Prostate gland (tissue), 2 donors: ENCODE results near the gene CNTN3. TPM values are rescaled to one million over a fixed set of nuclear protein-coding genes. Genes with fewer than 3 reads are reported as not detected.
A peak's percentile ranks its signal among the peaks of the same experiment; 100 is the strongest.

ENCODE experiments used
- DNase-seq: peaks from one replicate; pipeline ENCODE4 v3.0.0-alpha.2; 2019; ENCODE audit warnings: low spot score
- H3K27ac ChIP-seq, 2 donors: fragments of 200-600 bp; sonication (generic); 2 replicates each; pipeline ENCODE4 v1.5.1; 2017 to 2019
- H3K27me3 ChIP-seq: fragments of 200-600 bp; sonication (generic); replicated peaks from 2 replicates; pipeline ENCODE4 v1.5.1; 2019; ENCODE audit not compliant: insufficient read depth
- H3K36me3 ChIP-seq, 2 donors: fragments of 200-600 bp; sonication (generic); 1 replicate in 1 of 2; 2 replicates in 1 of 2; pipeline versions ENCODE4 v1.5.1 to v1.8.1; 2017 to 2019
- H3K4me1 ChIP-seq: fragments of 200-600 bp; sonication (generic); replicated peaks from 2 replicates; pipeline ENCODE4 v1.5.1; 2019
- H3K4me3 ChIP-seq, 2 donors: fragments of 200-600 bp; sonication (generic); 2 replicates each; pipeline ENCODE4 v1.5.1; 2017 to 2019
- H3K9me3 ChIP-seq: fragments of 200-600 bp; sonication (generic); 2 replicates; pipeline ENCODE4 v1.5.1; 2017
- POLR2A ChIP-seq: fragments of 450-650 bp; IDR thresholded peaks from one replicate; pipeline ENCODE4 v1.6.1; 2016; ENCODE audit warnings: antibody characterized with exemption, mild to moderate bottlenecking
- POLR2AphosphoS5 ChIP-seq: sonication (generic); formaldehyde crosslinking; IDR thresholded peaks from one replicate; pipeline ENCODE4 v1.6.1; 2017; ENCODE audit warnings: antibody characterized with exemption
- WGBS: methylation state at CpG from one replicate; pipeline ENCODE4 v1.1.5; 2018; 5-methylcytosine and 5-hydroxymethylcytosine counted together
- intact Hi-C: fragments of 100-400 bp; cut with DNase I; formaldehyde crosslinking; loops from one replicate; pipeline ENCODE4 v1.14.2; 2022
- total RNA-seq, 2 donors: library from RNA; depleted of rRNA; stranded (reverse); fragments of >200 nt; gene quantifications; one replicate each; pipeline ENCODE4 v1.1.0, GENCODE V29; 2016
- TF ChIP-seq, protein P1 (sequence below), 4 experiments: fragments of 200-600 bp in 2 of 4; fragments of 450-650 bp in 2 of 4; sonication (generic) in 2 of 4; IDR thresholded peaks; 1 replicate in 3 of 4; 2 replicates in 1 of 4; pipeline ENCODE4 v1.5.1; 2016 to 2019; ENCODE audit warnings: antibody characterized with exemption in 4 of 4, mild to moderate bottlenecking in 2 of 4, moderate library complexity in 2 of 4

CNTN3 gene
- total RNA-seq, 2 donors from 2014 or later, result 5.2 to 8.2 TPM

DNA sequence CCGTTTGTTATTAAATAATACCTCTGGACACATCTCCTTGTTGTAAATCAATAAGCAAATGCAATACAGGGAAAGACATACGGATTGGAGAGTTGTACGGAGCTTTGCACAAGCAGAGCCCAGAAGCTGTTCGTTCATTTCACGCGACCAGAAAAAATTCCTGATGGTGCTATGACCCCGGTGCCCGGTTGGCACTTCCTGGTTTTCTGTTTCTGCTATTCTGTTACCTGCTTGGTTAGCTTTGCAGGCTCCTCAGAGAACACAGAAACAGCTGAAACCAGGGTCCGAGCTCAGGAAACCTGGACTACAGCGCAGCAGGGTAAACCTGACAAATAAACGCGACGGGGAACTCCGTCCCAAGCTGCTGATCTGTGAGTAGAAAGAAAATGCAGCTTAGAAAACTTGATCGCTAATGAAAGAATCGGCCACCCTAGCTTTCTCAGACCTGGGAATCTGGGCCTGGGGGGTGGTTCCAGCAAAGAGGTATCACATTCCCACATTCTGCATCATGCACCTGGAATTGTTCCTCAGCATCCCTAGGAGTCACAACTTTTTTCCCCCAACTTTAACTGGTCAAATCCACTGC is 845 bp downstream of the CNTN3 start:
- TF ChIP-seq POLR2A (no peak), POLR2AphosphoS5 (no peak)
- TF ChIP-seq, protein P1, sequence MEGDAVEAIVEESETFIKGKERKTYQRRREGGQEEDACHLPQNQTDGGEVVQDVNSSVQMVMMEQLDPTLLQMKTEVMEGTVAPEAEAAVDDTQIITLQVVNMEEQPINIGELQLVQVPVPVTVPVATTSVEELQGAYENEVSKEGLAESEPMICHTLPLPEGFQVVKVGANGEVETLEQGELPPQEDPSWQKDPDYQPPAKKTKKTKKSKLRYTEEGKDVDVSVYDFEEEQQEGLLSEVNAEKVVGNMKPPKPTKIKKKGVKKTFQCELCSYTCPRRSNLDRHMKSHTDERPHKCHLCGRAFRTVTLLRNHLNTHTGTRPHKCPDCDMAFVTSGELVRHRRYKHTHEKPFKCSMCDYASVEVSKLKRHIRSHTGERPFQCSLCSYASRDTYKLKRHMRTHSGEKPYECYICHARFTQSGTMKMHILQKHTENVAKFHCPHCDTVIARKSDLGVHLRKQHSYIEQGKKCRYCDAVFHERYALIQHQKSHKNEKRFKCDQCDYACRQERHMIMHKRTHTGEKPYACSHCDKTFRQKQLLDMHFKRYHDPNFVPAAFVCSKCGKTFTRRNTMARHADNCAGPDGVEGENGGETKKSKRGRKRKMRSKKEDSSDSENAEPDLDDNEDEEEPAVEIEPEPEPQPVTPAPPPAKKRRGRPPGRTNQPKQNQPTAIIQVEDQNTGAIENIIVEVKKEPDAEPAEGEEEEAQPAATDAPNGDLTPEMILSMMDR (IDR thresholded peaks at IDR 0.05), result no peak
- peak; percentile 7 for DNase-seq
- Histone ChIP-seq H3K36me3 (no peaks in the 10 kb centered on the region), H3K4me3 (peak overlapping the region; percentile 42), H3K27ac (peak overlapping the region; percentile 24 to 47), H3K4me1 (peaks cover 11% of the 10 kb centered on the region), H3K27me3 (no peaks in the 10 kb centered on the region), H3K9me3 (no peaks in the 10 kb centered on the region)
- 2% methylated on average over 16 of the region's 16 CpGs for WGBS
- intact Hi-C loops, result no loop called here

DNA sequence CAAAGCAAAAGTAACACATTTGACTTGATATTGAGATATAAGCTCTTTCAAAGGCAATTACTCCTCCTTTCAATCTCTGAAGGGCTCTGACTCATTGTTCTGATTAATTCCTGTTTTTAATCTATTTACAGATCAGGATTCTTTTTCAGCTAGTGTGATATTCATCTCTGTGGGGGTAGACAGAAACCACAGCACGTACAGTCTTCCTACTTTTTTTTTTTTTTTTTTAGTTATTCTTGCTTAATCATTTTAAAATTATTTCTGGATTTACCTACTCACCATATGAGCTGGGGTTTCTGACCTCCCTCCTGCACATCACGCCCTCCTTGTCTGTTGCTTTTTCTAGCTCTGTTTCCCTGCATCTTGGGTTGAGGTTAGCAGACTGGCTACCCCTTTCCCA is 1.4 kb downstream of the CNTN3 start:
- no peaks in the 10 kb centered on the region for H3K27me3 ChIP-seq
- no peak for DNase-seq
- WGBS, result 11% methylated on average over 2 of the region's 2 CpGs
- intact Hi-C loops, result no loop called here
- peaks cover 11% of the 10 kb centered on the region for H3K4me1 ChIP-seq
- peak overlapping the region; percentile 24 to 47 for H3K27ac ChIP-seq
- H3K4me3 ChIP-seq, result peak overlapping the region; percentile 42
- H3K36me3 ChIP-seq, result no peaks in the 10 kb centered on the region
- no peaks in the 10 kb centered on the region for H3K9me3 ChIP-seq
- TF ChIP-seq POLR2AphosphoS5 (no peak), POLR2A (no peak)
- TF ChIP-seq, protein P1 (IDR thresholded peaks at IDR 0.05), result no peak

DNA sequence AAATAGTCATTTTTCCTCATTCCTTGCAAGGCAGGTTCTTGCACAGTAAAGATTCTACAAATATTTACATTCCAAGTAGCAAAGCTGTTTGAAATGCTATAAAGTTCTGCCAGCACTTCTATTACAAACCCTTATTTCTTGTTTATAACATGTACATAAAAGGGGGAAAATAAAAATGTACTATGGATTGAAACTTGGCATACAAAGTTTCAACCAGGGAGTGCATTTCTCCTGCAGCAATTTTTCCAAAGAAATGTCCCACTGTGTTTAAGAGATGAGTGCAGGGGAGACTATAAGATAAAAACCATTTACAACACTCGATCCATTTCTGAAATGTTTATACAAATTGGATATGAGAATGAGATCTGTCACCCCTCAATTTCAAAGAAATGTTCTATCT is 3.3 kb downstream of the CNTN3 start:
- Histone ChIP-seq H3K4me3 (no peak overlapping the region), H3K27ac (no peak overlapping the region), H3K9me3 (no peaks in the 10 kb centered on the region), H3K4me1 (peaks cover 11% of the 10 kb centered on the region), H3K36me3 (no peaks in the 10 kb centered on the region), H3K27me3 (no peaks in the 10 kb centered on the region)
- TF ChIP-seq, protein P1 (IDR thresholded peaks at IDR 0.05), result no peak
- TF ChIP-seq POLR2AphosphoS5 (peak; percentile 13), POLR2A (no peak)
- intact Hi-C loops, result no loop called here
- WGBS, result 19% methylated on average over 1 of the region's 1 CpG
- DNase-seq, result no peak

DNA sequence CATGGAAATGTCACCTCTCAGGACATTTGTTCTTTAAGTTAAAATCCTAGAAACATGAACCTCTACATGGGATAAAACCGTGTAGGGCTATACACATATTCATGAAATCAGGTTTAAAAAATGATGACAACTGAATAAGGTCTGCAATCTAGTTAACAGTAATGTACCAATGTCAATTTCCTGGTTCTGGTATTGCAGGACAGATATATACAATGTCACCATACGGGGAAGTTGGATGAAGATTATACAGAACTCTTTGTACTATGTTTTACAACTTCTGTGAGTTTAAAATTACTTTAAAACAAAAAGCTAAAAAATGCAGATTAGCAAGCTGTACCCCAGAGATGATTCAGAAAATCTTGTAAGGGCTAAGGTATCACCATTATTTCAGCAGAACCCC is 6.7 kb downstream of the CNTN3 start:
- Histone ChIP-seq H3K4me1 (peaks cover 11% of the 10 kb centered on the region), H3K27me3 (no peaks in the 10 kb centered on the region), H3K27ac (no peak overlapping the region), H3K9me3 (no peaks in the 10 kb centered on the region), H3K4me3 (no peak overlapping the region), H3K36me3 (no peaks in the 10 kb centered on the region)
- DNase-seq, result no peak
- 60% methylated on average over 2 of the region's 2 CpGs for WGBS
- no peak for TF ChIP-seq POLR2AphosphoS5
- TF ChIP-seq POLR2A, result no peak
- TF ChIP-seq, protein P1 (IDR thresholded peaks at IDR 0.05), result no peak
- intact Hi-C loops, result no loop called here

DNA sequence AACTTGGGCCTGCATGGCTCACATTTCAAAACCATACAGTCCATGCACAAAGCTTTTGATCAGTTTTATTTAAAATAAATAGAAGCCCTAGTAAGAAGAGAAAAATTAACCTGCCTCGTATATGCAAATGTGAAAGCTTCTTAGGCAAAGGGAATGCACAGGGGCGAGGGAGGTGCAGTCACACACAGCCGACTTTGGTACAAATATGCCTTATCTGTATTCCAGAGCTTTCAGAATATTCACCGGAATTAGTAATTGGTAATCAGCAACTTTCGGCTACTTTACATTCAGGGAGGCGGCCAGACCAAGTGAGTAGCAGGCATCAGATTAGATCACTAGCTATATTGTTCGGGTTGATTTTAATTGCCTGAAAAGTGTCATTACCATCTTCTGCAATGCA is 7.5 kb downstream of the CNTN3 start:
- H3K4me1 ChIP-seq, result peaks cover 5% of the 10 kb centered on the region
- no peaks in the 10 kb centered on the region for H3K36me3 ChIP-seq
- intact Hi-C loops, result no loop called here
- no peak overlapping the region for H3K4me3 ChIP-seq
- no peak overlapping the region for H3K27ac ChIP-seq
- no peak for DNase-seq
- 95% methylated on average over 7 of the region's 7 CpGs for WGBS
- no peaks in the 10 kb centered on the region for H3K27me3 ChIP-seq
- TF ChIP-seq, protein P1 (IDR thresholded peaks at IDR 0.05), result no peak
- TF ChIP-seq POLR2AphosphoS5, result no peak
- TF ChIP-seq POLR2A, result no peak
- H3K9me3 ChIP-seq, result no peaks in the 10 kb centered on the region
